Thyroid gland (tissue), 4 donors: ENCODE data around the gene ABI3BP. TPM values are rescaled to one million over a fixed set of nuclear protein-coding genes. Genes with fewer than 3 reads are reported as not detected.

Experiments
- DNase-seq, 2 donors: peaks; one replicate each; pipeline ENCODE4 v3.0.0-alpha.2; 2019
- H3K27ac ChIP-seq, 3 donors: fragments of 200-600 bp; sonication (generic); 1 replicate in 2 of 3; 2 replicates in 1 of 3; pipeline ENCODE4 v1.5.1; 2016 to 2019; ENCODE audit warnings: mild to moderate bottlenecking in 1 of 3, moderate library complexity in 1 of 3
- H3K27me3 ChIP-seq: fragments of 200-600 bp; sonication (generic); one replicate; pipeline ENCODE4 v1.5.1; 2019
- H3K36me3 ChIP-seq, 2 donors: fragments of 200-600 bp; sonication (generic); one replicate each; pipeline ENCODE4 v1.5.1; 2016 to 2019
- H3K4me1 ChIP-seq, 2 donors: fragments of 200-600 bp; sonication (generic); one replicate each; pipeline ENCODE4 v1.5.1; 2017 to 2019
- H3K4me3 ChIP-seq, 3 donors: fragments of 200-600 bp; sonication (generic); replicated peaks in 1 of 3; 1 replicate in 2 of 3; 2 replicates in 1 of 3; pipeline ENCODE4 v1.5.1; 2016; ENCODE audit warnings: mild to moderate bottlenecking in 1 of 3
- H3K9me3 ChIP-seq: fragments of 200-600 bp; sonication (generic); one replicate; pipeline ENCODE4 v1.5.1; 2017
- CTCF ChIP-seq, 6 experiments: fragments of 200-600 bp in 3 of 6; fragments of 450-650 bp in 3 of 6; sonication (generic) in 3 of 6; IDR thresholded peaks; one replicate each; pipeline ENCODE4 v1.5.1; 2016 to 2019; ENCODE audit warnings: antibody characterized with exemption in 6 of 6, mild to moderate bottlenecking in 2 of 6, inconsistent platforms in 1 of 6, moderate library complexity in 1 of 6
- POLR2A ChIP-seq, 2 donors: fragments of 450-650 bp; IDR thresholded peaks; one replicate each; pipeline ENCODE4 v1.6.1; 2017; ENCODE audit warnings: antibody characterized with exemption in 2 of 2, mild to moderate bottlenecking in 2 of 2, moderate library complexity in 1 of 2
- WGBS, 2 donors: methylation state at CpG; one replicate each; pipeline ENCODE4 v1.1.5; 2017; 5-methylcytosine and 5-hydroxymethylcytosine counted together
- intact Hi-C: fragments of 100-400 bp; cut with DNase I; formaldehyde crosslinking; loops from one replicate; pipeline ENCODE4 v1.15.1; 2023
- total RNA-seq, 4 donors: library from RNA; depleted of rRNA; stranded (reverse); fragments of >200 nt; gene quantifications; one replicate each; pipeline ENCODE4 v1.2.3, GENCODE V29; 2016

The ABI3BP gene
- total RNA-seq, 4 donors from 2014 or later, result 68.7 to 133 (median 96.8) TPM

GRCh38 chr3:100754563-100755334 is 238.5 kb downstream of the ABI3BP start:
- peak overlapping the region; percentile 52 to 60 (median 59) for H3K27ac ChIP-seq

GRCh38 chr3:100753846-100754245 is 239.4 kb downstream of the ABI3BP start:
- DNase-seq, result no peak
- Histone ChIP-seq H3K9me3 (no peaks in the 10 kb centered on the region), H3K4me3 (no peak overlapping the region), H3K4me1 (peaks cover 32 to 34% of the 10 kb centered on the region in 2 donors), H3K27ac (peak overlapping the region; percentile 52 to 60 (median 59)), H3K27me3 (no peaks in the 10 kb centered on the region), H3K36me3 (peaks cover 0 to 16% of the 10 kb centered on the region in 2 donors)
- TF ChIP-seq CTCF (IDR thresholded peaks at IDR 0.05), result no peak
- no peak for TF ChIP-seq POLR2A (IDR thresholded peaks at IDR 0.05)
- intact Hi-C loops, result no loop called here
- WGBS, 2 donors, result 44 to 50% methylated on average over 2 of the region's 2 CpGs

More at GRCh38 chr3:100754563-100755334, 238.5 kb downstream of the ABI3BP start:
- H3K4me3 ChIP-seq, result no peak overlapping the region
- TF ChIP-seq CTCF (IDR thresholded peaks at IDR 0.05), result peak in 1 of 6 experiments; percentile 9
- TF ChIP-seq POLR2A (IDR thresholded peaks at IDR 0.05), result no peak
- 79 to 82% methylated on average over 3 of the region's 3 CpGs for WGBS, 2 donors
- intact Hi-C loops, result no loop called here
- H3K36me3 ChIP-seq, result peaks cover 0 to 15% of the 10 kb centered on the region in 2 donors
- H3K4me1 ChIP-seq, result peaks cover 32 to 34% of the 10 kb centered on the region in 2 donors
- no peak for DNase-seq
- H3K9me3 ChIP-seq, result no peaks in the 10 kb centered on the region
- no peaks in the 10 kb centered on the region for H3K27me3 ChIP-seq

- Histone ChIP-seq H3K4me3 (no peak overlapping the region), H3K36me3 (peaks cover 10 to 29% of the 10 kb centered on the region in 2 donors), H3K27me3 (no peaks in the 10 kb centered on the region), H3K9me3 (no peaks in the 10 kb centered on the region), H3K4me1 (peaks cover 6 to 12% of the 10 kb centered on the region in 2 donors), H3K27ac (no peak overlapping the region)
- DNase-seq, result no peak
- WGBS, 2 donors, result 69 to 72% methylated on average over 2 of the region's 2 CpGs
- intact Hi-C loops, result no loop called here
- no peak for TF ChIP-seq CTCF (IDR thresholded peaks at IDR 0.05)
- no peak for TF ChIP-seq POLR2A (IDR thresholded peaks at IDR 0.05)
These were observed 244.3 kb downstream of the ABI3BP start for GRCh38 chr3:100748967-100749366.

GRCh38 chr3:100748220-100748619 is 245.0 kb downstream of the ABI3BP start:
- H3K9me3 ChIP-seq, result no peaks in the 10 kb centered on the region
- H3K4me1 ChIP-seq, result peaks cover 4 to 5% of the 10 kb centered on the region in 2 donors
- 92 to 98% methylated on average over 6 of the region's 6 CpGs for WGBS, 2 donors
- no peak overlapping the region for H3K27ac ChIP-seq
- TF ChIP-seq CTCF (IDR thresholded peaks at IDR 0.05) (no peak), POLR2A (IDR thresholded peaks at IDR 0.05) (no peak)
- peak in 1 of 2 donors; percentile 25 for DNase-seq
- intact Hi-C loops, result no loop called here
- H3K36me3 ChIP-seq, result peaks cover 10 to 29% of the 10 kb centered on the region in 2 donors
- no peak overlapping the region for H3K4me3 ChIP-seq
- no peaks in the 10 kb centered on the region for H3K27me3 ChIP-seq

GRCh38 chr3:100746092-100746491 is 247.1 kb downstream of the ABI3BP start:
- no peak for DNase-seq
- 87 to 88% methylated on average over 3 of the region's 3 CpGs for WGBS, 2 donors
- no peak overlapping the region for H3K27ac ChIP-seq
- intact Hi-C loops, result no loop called here
- peaks cover 10 to 28% of the 10 kb centered on the region in 2 donors for H3K36me3 ChIP-seq
- H3K27me3 ChIP-seq, result no peaks in the 10 kb centered on the region
- no peaks in the 10 kb centered on the region for H3K9me3 ChIP-seq
- TF ChIP-seq POLR2A (IDR thresholded peaks at IDR 0.05) (no peak), CTCF (IDR thresholded peaks at IDR 0.05) (no peak)
- H3K4me3 ChIP-seq, result no peak overlapping the region
- no peaks in the 10 kb centered on the region for H3K4me1 ChIP-seq
